CD14-positive monocyte (primary cell): ENCODE measurements around the gene TMEM252. TPM values are rescaled to one million over a fixed set of nuclear protein-coding genes. Genes with fewer than 3 reads are reported as not detected.
A peak's percentile ranks its signal among the peaks of the same experiment; 100 is the strongest.

Source experiments
- DNase-seq, 3 donors: peaks; one replicate each; pipeline ENCODE4 v3.0.0-alpha.2; 2011 to 2022
- H2AFZ ChIP-seq: 2 replicates; pipeline ENCODE4 v1.6.0; 2012; ENCODE audit warnings: mild to moderate bottlenecking, low read depth, low read length, inconsistent platforms; ENCODE audit not compliant: insufficient read depth, poor library complexity, severe bottlenecking
- H3K27ac ChIP-seq, 2 donors: 1 replicate in 1 of 2; 2 replicates in 1 of 2; pipeline ENCODE4 v1.5.1; 2012 to 2013; ENCODE audit warnings: low read length in 2 of 2, control low read depth in 1 of 2, inconsistent platforms in 1 of 2, low read depth in 1 of 2, mild to moderate bottlenecking in 1 of 2
- H3K27me3 ChIP-seq, 2 donors: one replicate each; pipeline versions ENCODE4 v1.6.0 to v1.6.1; 2011 to 2013; ENCODE audit warnings: low read length in 2 of 2; ENCODE audit not compliant: control insufficient read depth in 2 of 2, insufficient read depth in 2 of 2
- H3K36me3 ChIP-seq, 2 donors: replicated peaks in 1 of 2; 1 replicate in 1 of 2; 2 replicates in 1 of 2; pipeline versions ENCODE4 v1.5.1 to v1.6.1; 2012 to 2013; ENCODE audit warnings: low read length in 2 of 2, control low read depth in 1 of 2, inconsistent platforms in 1 of 2, mild to moderate bottlenecking in 1 of 2; ENCODE audit not compliant: insufficient read depth in 2 of 2, control insufficient read depth in 1 of 2
- H3K4me1 ChIP-seq, 2 donors: 1 replicate in 1 of 2; 2 replicates in 1 of 2; pipeline versions ENCODE4 v1.5.1 to v1.6.1; 2012 to 2013; ENCODE audit warnings: low read length in 2 of 2, control low read depth in 1 of 2, inconsistent platforms in 1 of 2, mild to moderate bottlenecking in 1 of 2, moderate library complexity in 1 of 2; ENCODE audit not compliant: insufficient read depth in 2 of 2, control insufficient read depth in 1 of 2
- H3K4me2 ChIP-seq: replicated peaks from 2 replicates; pipeline ENCODE3; 2012; ENCODE audit warnings: low read length, moderate library complexity, mild to moderate bottlenecking; ENCODE audit not compliant: poor library complexity, severe bottlenecking; ENCODE audit errors: extremely low read depth
- H3K4me3 ChIP-seq, 3 experiments: fragments of 200-600 bp in 1 of 3; sonication (generic) in 1 of 3; replicated peaks in 1 of 3; 1 replicate in 2 of 3; 2 replicates in 1 of 3; pipeline ENCODE4 v1.5.1; 2011 to 2013; ENCODE audit warnings: low read length in 3 of 3, mild to moderate bottlenecking in 3 of 3, control low read depth in 2 of 3, low read depth in 2 of 3, inconsistent platforms in 1 of 3, moderate library complexity in 1 of 3
- H3K79me2 ChIP-seq: 2 replicates; pipeline ENCODE4 v1.6.0; 2012; ENCODE audit warnings: mild to moderate bottlenecking, control low read depth, inconsistent platforms, low read length, moderate library complexity; ENCODE audit not compliant: insufficient read depth
- H3K9ac ChIP-seq: 2 replicates; pipeline ENCODE4 v1.6.0; 2017; ENCODE audit warnings: low read length, mild to moderate bottlenecking; ENCODE audit not compliant: insufficient read depth, poor library complexity, severe bottlenecking
- H3K9me3 ChIP-seq, 2 donors: replicated peaks in 1 of 2; 1 replicate in 1 of 2; 2 replicates in 1 of 2; pipeline versions ENCODE4 v1.5.1 to v1.6.1; 2012 to 2013; ENCODE audit warnings: low read length in 2 of 2, control low read depth in 1 of 2; ENCODE audit not compliant: control insufficient read depth in 1 of 2, insufficient read depth in 1 of 2
- H4K20me1 ChIP-seq: 2 replicates; pipeline ENCODE4 v1.6.0; 2012; ENCODE audit warnings: mild to moderate bottlenecking, low read length, control low read depth, moderate library complexity; ENCODE audit not compliant: insufficient read depth
- H3K27ac Mint-ChIP-seq, 7 donors: one replicate each; pipeline ENCODE4 v1.8.0; 2020; ENCODE audit warnings: mild to moderate bottlenecking in 7 of 7, mixed read lengths in 7 of 7, moderate library complexity in 6 of 7, inconsistent platforms in 2 of 7
- H3K27me3 Mint-ChIP-seq, 3 donors: one replicate each; pipeline ENCODE4 v1.8.0; 2021 to 2022; ENCODE audit warnings: low read depth in 3 of 3, mild to moderate bottlenecking in 3 of 3, mixed read lengths in 3 of 3, moderate library complexity in 3 of 3, inconsistent platforms in 1 of 3
- H3K36me3 Mint-ChIP-seq, 2 donors: one replicate each; pipeline ENCODE4 v1.8.0; 2020; ENCODE audit warnings: mixed read lengths in 2 of 2, inconsistent platforms in 1 of 2, mild to moderate bottlenecking in 1 of 2
- H3K4me1 Mint-ChIP-seq: one replicate; pipeline ENCODE4 v1.8.0; 2020; ENCODE audit warnings: mild to moderate bottlenecking, mixed read lengths
- H3K4me3 Mint-ChIP-seq, 2 donors: one replicate each; pipeline ENCODE4 v1.8.0; 2020; ENCODE audit warnings: mild to moderate bottlenecking in 2 of 2, mixed read lengths in 2 of 2, moderate library complexity in 1 of 2
- H3K9me3 Mint-ChIP-seq, 7 donors: one replicate each; pipeline ENCODE4 v1.8.0; 2020 to 2022; ENCODE audit warnings: mixed read lengths in 7 of 7, mild to moderate bottlenecking in 6 of 7, moderate library complexity in 6 of 7, inconsistent platforms in 2 of 7
- whole genome bisulfite sequencing: methylation state at CpG from one replicate; pipeline ENCODE4 v1.1.5; 2013; ENCODE audit warnings: missing lambda C conversion rate; ENCODE audit not compliant: insufficient coverage; 5-methylcytosine and 5-hydroxymethylcytosine counted together
- intact Hi-C, 2 donors: fragments of 100-400 bp; cut with micrococcal nuclease; formaldehyde crosslinking; loops; one replicate each; pipeline versions ENCODE4 v1.15.0 to v1.15.1; 2023
- polyA plus RNA-seq, 3 donors: library from polyadenylated mRNA; depleted of rRNA in 1 of 3; unstranded in 2 of 3; stranded (reverse) in 1 of 3; fragments of 300-500 nt in 2 of 3; fragments of >200 nt in 1 of 3; fragmentation: Illumina TruSeq in 2 of 3; gene quantifications; 1 replicate in 2 of 3; 2 replicates in 1 of 3; pipeline ENCODE4 v1.2.3, GENCODE V29; 2012 to 2021
- TF ChIP-seq, protein P1 (sequence below): fragments of 200-600 bp; IDR thresholded peaks from one replicate; pipeline ENCODE4 v1.8.0; 2022; ENCODE audit warnings: antibody characterized with exemption, mild to moderate bottlenecking

Gene TMEM252
- polyA plus RNA-seq, 3 donors = not detected

DNA sequence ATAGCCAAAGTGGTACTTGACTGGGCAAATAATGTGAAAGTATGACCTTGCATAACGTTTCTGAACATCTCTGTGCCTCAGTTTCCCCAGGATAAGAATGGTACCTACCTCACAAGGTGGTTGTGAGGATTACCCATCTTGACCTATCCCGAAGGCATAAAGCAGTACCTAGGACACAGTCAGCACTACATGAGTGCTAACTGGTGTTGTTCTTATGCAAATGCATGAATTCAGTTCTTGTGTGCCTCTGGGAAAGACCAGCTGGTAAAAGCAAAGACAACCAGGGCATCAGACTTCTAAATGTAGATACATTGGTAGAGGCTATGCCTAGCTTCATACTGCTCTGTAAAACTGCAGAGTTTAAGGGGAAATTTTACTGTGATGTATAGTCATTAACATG is 21.8 kb upstream of the TMEM252 start:
- Histone ChIP-seq H4K20me1 (no peaks in the 10 kb centered on the region), H3K79me2 (no peaks in the 10 kb centered on the region), H3K4me2 (no peak overlapping the region), H3K9ac (no peak overlapping the region), H3K9me3 (no peaks in the 10 kb centered on the region), H3K27me3 (no peaks in the 10 kb centered on the region), H3K36me3 (no peaks in the 10 kb centered on the region), H3K27ac (peak overlapping the region in 1 of 2 donors; percentile 82), H3K4me1 (peaks cover 85 to 87% of the 10 kb centered on the region in 2 donors), H3K4me3 (peak overlapping the region in 1 of 3 experiments; percentile 1), H2AFZ (peak overlapping the region; percentile 13)
- no peaks in the 10 kb centered on the region for H3K9me3 Mint-ChIP-seq
- TF ChIP-seq, protein P1, sequence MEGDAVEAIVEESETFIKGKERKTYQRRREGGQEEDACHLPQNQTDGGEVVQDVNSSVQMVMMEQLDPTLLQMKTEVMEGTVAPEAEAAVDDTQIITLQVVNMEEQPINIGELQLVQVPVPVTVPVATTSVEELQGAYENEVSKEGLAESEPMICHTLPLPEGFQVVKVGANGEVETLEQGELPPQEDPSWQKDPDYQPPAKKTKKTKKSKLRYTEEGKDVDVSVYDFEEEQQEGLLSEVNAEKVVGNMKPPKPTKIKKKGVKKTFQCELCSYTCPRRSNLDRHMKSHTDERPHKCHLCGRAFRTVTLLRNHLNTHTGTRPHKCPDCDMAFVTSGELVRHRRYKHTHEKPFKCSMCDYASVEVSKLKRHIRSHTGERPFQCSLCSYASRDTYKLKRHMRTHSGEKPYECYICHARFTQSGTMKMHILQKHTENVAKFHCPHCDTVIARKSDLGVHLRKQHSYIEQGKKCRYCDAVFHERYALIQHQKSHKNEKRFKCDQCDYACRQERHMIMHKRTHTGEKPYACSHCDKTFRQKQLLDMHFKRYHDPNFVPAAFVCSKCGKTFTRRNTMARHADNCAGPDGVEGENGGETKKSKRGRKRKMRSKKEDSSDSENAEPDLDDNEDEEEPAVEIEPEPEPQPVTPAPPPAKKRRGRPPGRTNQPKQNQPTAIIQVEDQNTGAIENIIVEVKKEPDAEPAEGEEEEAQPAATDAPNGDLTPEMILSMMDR = no peak
- H3K4me3 Mint-ChIP-seq = no peak overlapping the region
- peak overlapping the region; percentile 53 to 98 (median 93) for H3K27ac Mint-ChIP-seq
- peaks cover 0 to 3% (median 1%) of the 10 kb centered on the region in 3 donors for H3K27me3 Mint-ChIP-seq
- H3K4me1 Mint-ChIP-seq = peaks cover 92% of the 10 kb centered on the region
- 71% methylated on average over 2 of the region's 2 CpGs for WGBS
- peaks cover 0 to 3% of the 10 kb centered on the region in 2 donors for H3K36me3 Mint-ChIP-seq
- no peak for DNase-seq
- intact Hi-C loops = loop anchor here in 1 of 2 donors (10.0 kb wide), 1 partner anchor 58 kb away; no protein-coding TSS in a partner anchor

DNA sequence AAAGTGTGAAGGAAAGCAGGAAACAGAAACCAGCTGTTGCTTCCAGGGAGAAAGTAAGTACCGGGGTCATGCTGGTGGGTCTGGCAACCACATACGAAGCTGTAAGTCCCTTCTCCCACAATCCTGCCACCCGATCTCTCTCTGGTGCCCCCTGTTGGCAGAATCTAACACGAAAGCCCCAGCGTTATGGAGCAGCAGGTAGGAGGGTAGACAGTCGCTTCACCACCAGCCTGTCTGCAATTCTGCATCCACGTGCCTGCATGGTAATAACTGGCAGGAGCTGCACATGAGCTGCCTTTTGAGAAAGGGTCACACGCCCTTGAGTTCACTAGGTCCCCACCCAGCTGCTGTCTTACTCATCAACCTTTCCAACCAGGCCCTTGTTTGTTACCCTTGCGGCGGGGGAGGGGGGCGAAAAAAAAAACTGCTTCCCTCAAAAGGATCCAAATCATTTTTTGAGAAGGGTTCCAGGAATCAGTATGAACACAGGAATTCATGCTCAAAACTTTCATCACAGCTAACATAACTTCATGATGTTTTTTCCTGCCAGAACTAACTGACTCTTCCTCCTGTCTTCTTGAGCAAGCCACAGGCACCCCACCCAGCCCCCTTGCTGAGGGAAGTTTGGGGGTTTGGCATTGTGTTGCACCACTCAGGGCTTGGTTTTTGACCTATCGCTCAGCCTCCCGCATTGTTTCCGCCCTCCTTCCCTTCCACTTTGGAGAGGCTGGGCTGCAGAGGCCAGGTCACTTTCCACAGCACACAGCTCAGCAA is 19.6 kb upstream of the TMEM252 start:
- DNase-seq = peak; percentile 90 to 96 (median 90)
- Mint-ChIP-seq H3K4me3 (peak overlapping the region; percentile 27 to 69), H3K27me3 (peaks cover 0 to 3% (median 1%) of the 10 kb centered on the region in 3 donors), H3K9me3 (peaks cover 0 to 5% (median 0%) of the 10 kb centered on the region in 7 donors), H3K36me3 (peaks cover 5 to 8% of the 10 kb centered on the region in 2 donors), H3K4me1 (peaks cover 98% of the 10 kb centered on the region), H3K27ac (peak overlapping the region; percentile 94 to 98 (median 96))
- no peaks in the 10 kb centered on the region for H4K20me1 ChIP-seq
- peak overlapping the region; percentile 65 for H3K4me2 ChIP-seq
- intact Hi-C loops = loop anchor here (2.0 to 10.0 kb wide), 2 partner anchors 13 to 55 kb away; no protein-coding TSS in a partner anchor
- peak overlapping the region; percentile 60 for H3K9ac ChIP-seq
- peak overlapping the region; percentile 54 for H2AFZ ChIP-seq
- peaks cover 100% of the 10 kb centered on the region in 2 donors for H3K4me1 ChIP-seq
- peak overlapping the region; percentile 92 to 96 for H3K27ac ChIP-seq
- TF ChIP-seq, protein P1 = peak; percentile 67
- H3K27me3 ChIP-seq = no peaks in the 10 kb centered on the region
- 0% methylated on average over 5 of the region's 14 CpGs for WGBS
- H3K4me3 ChIP-seq = peak overlapping the region in 1 of 3 experiments; percentile 50
- no peaks in the 10 kb centered on the region for H3K79me2 ChIP-seq
- H3K36me3 ChIP-seq = no peaks in the 10 kb centered on the region
- no peaks in the 10 kb centered on the region for H3K9me3 ChIP-seq
